Mucosa of rectum (tissue), 2 donors: Measurements from ENCODE around the gene RHBDD2.
A peak's percentile ranks its signal among the peaks of the same experiment; 100 is the strongest.
"Not testable (repeated sequence)": the region's sequence is repeated elsewhere in the genome, so short reads cannot be mapped to it uniquely, and the experiment has no call there.

Experiments used
- H3K27ac ChIP-seq, 2 donors: one replicate each; pipeline ENCODE4 v1.7.0; 2013; ENCODE audit warnings: inconsistent platforms in 2 of 2, low read depth in 2 of 2, low read length in 2 of 2
- H3K27me3 ChIP-seq, 2 donors: one replicate each; pipeline ENCODE4 v1.7.0; 2013; ENCODE audit warnings: low read length in 2 of 2; ENCODE audit not compliant: control insufficient read depth in 2 of 2, insufficient read depth in 2 of 2
- H3K36me3 ChIP-seq, 2 donors: one replicate each; pipeline ENCODE4 v1.7.0; 2013; ENCODE audit warnings: low read length in 2 of 2; ENCODE audit not compliant: control insufficient read depth in 2 of 2, insufficient read depth in 2 of 2
- H3K4me1 ChIP-seq, 2 donors: one replicate each; pipeline ENCODE4 v1.7.0; 2013; ENCODE audit warnings: low read length in 2 of 2, mild to moderate bottlenecking in 1 of 2; ENCODE audit not compliant: control insufficient read depth in 2 of 2, insufficient read depth in 2 of 2
- H3K4me3 ChIP-seq, 2 donors: one replicate each; pipeline ENCODE4 v1.7.0; 2013; ENCODE audit warnings: low read length in 2 of 2
- H3K9ac ChIP-seq, 2 donors: one replicate each; pipeline ENCODE4 v1.7.0; 2013; ENCODE audit warnings: low read length in 2 of 2, low read depth in 1 of 2, mild to moderate bottlenecking in 1 of 2
- H3K9me3 ChIP-seq, 2 donors: one replicate each; pipeline ENCODE4 v1.7.0; 2013; ENCODE audit warnings: low read length in 2 of 2; ENCODE audit not compliant: control insufficient read depth in 2 of 2
- donor health status: healthy.
- donor health status: Normal muscosa, but diverticular disease.

The RHBDD2 gene

DNA sequence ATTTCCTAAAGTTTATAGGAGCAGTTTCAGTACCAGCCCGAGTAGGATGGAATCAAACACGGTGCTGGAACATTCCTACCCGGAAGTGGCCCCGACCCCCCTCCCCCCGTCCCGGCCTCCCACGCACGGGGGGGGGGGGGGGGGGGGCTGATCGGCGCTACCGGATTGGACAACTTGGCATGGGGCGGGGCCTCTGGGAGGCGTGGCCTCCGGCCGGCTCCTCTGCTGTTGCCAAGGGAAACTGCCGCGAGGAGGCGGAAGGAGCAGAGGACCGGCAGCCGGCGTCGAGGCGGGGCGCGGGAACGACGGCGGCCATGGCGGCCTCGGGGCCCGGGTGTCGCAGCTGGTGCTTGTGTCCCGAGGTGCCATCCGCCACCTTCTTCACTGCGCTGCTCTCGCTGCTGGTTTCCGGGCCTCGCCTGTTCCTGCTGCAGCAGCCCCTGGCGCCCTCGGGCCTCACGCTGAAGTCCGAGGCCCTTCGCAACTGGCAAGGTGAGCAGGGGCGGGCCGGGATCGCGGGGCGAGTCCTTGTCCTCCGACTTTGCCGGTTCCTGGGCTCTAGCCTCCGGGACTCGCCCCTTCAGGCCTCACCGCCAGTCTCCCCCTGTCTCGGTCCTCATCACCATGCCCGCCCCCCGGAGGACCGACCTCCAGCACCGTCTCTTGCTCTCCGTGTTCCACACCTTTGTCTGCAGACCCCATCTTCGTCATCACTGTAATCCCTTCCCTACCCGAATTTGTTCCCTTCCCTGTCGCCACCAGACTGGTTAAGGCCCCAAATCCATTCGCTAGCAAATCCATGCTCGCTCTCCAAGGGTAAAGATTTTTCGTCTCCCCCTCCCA lies at the start of gene RHBDD2:
Gene RHBDD2 (plus strand): TSS at position 266 of the 843 bp plus-strand sequence. CDS start 49 bp downstream, at position 315.
- H3K9ac ChIP-seq = peak within 1 kb of the TSS; percentile 78 to 87

DNA sequence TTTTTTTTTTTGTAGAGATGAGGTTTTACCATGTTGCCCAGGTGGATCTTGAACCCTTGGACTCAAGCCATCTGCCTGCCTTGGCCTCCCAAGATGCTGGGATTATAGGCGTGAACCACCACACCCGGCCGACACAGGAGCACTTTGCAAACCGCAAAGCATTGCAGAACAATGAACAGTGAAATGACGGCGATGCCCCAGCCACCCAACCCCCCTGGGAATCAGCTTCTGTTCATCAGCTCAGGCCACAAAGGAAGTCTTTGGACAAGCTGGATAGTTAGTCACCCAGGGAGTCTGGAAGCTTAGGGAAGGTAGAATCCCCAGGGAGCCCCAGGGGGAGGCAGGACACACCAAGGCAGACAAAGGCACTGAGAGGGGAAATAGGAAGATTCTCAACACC lies 49.2 kb upstream of the RHBDD2 start:
- H3K27me3 ChIP-seq, H3K27ac ChIP-seq, H3K36me3 ChIP-seq, H3K9me3 ChIP-seq, H3K9ac ChIP-seq, H3K4me3 ChIP-seq, H3K4me1 ChIP-seq: not testable (repeated sequence)

More for the DNA sequence above, at the start of gene RHBDD2:
- no peaks in the 10 kb centered on the region for H3K9me3 ChIP-seq
- peak within 1 kb of the TSS; percentile 96 to 97 for H3K4me3 ChIP-seq
- peaks cover 14 to 20% of the 10 kb centered on the region in 2 donors for H3K4me1 ChIP-seq
- no peaks in the 10 kb centered on the region for H3K27me3 ChIP-seq
- H3K27ac ChIP-seq = peak within 1 kb of the TSS; percentile 84 to 85
- H3K36me3 ChIP-seq = peaks cover 15 to 29% of the 10 kb centered on the region in 2 donors

DNA sequence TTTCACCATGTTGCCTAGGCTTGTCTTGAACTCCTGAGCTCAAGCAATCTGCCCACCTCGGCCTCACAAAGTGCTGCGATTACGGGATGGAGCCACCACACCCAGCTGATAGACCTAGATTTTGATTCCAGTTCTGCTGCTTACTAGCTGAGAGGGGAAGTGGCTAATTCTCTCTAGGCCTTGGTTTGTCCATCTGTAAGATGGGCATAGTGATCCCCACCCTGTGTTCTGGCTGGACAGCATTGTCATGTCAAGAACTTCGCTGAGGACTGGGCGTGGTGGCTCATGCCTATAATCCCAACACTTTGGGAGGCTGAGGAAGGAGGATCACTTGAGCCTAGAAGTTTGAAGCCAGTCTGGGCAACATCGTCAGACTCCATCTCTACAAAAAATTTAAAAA lies 47.9 kb upstream of the RHBDD2 start:
- H3K27ac ChIP-seq = no peak overlapping the region
- no peaks in the 10 kb centered on the region for H3K4me1 ChIP-seq
- no peak overlapping the region for H3K9ac ChIP-seq
- no peaks in the 10 kb centered on the region for H3K36me3 ChIP-seq
- no peaks in the 10 kb centered on the region for H3K9me3 ChIP-seq
- H3K4me3 ChIP-seq = no peak overlapping the region
- no peaks in the 10 kb centered on the region for H3K27me3 ChIP-seq

DNA sequence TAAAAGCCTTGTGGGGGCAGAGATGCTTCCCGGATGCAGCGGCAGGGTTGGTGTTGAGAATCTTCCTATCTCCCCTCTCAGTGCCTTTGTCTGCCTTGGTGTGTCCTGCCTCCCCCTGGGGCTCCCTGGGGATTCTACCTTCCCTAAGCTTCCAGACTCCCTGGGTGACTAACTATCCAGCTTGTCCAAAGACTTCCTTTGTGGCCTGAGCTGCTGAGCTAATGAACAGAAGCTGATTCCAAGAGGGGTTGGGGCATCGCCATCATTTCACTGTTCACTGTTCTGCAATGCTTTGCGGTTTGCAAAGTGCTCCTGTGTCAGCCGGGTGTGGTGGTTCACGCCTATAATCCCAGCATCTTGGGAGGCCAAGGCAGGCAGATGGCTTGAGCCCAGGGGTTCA lies 45.2 kb upstream of the RHBDD2 start:
- H3K36me3 ChIP-seq, H3K9me3 ChIP-seq, H3K9ac ChIP-seq, H3K27me3 ChIP-seq, H3K4me1 ChIP-seq, H3K4me3 ChIP-seq, H3K27ac ChIP-seq: not testable (repeated sequence)

DNA sequence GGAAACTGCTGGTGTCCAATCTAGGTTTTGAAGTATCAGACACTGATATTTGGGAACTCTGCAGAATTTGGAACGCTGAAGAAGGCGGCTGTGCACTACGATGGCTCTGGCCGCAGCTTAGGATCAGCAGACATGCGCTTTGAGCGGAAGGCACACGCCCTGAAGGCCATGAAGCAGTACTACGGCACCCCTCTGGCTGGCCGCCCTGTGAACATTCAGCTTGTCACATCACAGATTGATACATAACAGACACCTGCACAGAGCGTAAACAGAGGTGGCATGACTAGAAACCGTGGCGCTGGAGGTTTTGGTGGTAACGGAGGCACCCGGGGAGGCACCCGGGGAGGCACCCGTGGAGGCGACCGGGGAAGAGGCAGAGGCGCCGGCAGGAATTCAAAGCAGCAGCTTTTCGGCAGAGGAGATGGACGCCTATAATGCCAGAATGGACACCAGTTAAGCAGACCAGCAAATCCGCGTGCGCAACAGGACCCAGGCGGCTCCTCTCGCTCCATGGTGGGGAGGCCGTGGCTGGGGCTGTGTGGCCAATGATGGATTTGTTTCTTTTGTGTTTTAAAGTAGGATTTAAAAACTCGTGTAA lies 43.0 kb upstream of the RHBDD2 start:
- Histone ChIP-seq H3K36me3 (no peaks in the 10 kb centered on the region), H3K27ac (no peak overlapping the region)

DNA sequence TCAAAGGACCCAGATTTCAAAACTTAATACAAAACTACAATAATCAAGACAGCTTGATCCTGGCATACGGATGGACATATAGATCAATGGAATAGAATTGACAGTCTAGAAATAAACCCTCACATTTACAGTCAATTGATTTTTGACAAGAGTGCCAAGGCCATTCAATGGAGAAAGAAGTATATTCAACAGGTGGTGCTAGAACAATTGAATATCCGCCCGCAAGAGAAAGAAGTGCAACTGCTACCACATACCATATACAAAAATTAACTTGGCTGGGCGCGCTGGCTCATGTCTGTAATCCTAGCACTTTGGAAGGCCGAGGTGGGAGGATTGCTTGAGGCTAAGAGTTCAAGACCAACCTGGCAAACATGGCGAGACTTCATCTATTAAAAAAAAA lies 42.0 kb upstream of the RHBDD2 start:
- Histone ChIP-seq H3K27ac (no peak overlapping the region), H3K27me3 (no peaks in the 10 kb centered on the region), H3K4me1 (no peaks in the 10 kb centered on the region), H3K9me3 (no peaks in the 10 kb centered on the region), H3K9ac (no peak overlapping the region), H3K36me3 (no peaks in the 10 kb centered on the region), H3K4me3 (no peak overlapping the region)

More for the DNA sequence above, 43.0 kb upstream of the RHBDD2 start:
- H3K9ac ChIP-seq = no peak overlapping the region
- H3K9me3 ChIP-seq = no peaks in the 10 kb centered on the region
- no peaks in the 10 kb centered on the region for H3K27me3 ChIP-seq
- no peaks in the 10 kb centered on the region for H3K4me1 ChIP-seq
- H3K4me3 ChIP-seq = no peak overlapping the region

DNA sequence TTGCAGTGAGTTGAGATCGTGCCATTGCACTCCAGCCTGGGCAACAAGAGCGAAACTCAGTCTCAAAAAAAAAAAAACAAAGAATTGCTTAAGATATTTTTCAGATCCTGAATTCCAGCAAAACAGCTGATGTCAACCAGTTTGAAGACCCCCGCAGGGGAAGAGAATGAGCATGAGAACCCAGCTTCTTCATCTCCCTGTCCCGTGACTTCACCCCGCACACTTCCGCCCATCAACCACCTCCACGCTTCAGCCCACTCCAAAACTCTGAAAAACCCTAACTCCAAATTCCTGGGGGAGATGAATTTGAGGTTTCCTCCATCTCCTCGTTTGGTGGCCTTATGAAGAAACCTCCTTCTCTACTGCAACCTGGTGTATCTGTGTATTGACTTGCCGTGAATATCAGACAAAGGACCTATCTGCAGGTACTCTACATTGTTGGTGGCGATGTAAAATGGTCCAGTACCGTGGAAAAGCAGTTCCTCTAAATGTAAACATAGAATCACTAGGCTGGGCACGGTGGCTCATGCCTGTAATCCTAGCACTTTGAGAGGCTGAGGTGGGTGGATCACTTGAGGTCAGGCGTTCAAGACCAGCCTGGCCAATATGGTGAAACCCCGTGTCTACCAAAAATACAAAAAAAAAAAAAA lies 40.4 kb upstream of the RHBDD2 start:
- not testable (repeated sequence) for H3K4me3 ChIP-seq, H3K27ac ChIP-seq, H3K9ac ChIP-seq, H3K36me3 ChIP-seq, H3K4me1 ChIP-seq, H3K9me3 ChIP-seq, H3K27me3 ChIP-seq

DNA sequence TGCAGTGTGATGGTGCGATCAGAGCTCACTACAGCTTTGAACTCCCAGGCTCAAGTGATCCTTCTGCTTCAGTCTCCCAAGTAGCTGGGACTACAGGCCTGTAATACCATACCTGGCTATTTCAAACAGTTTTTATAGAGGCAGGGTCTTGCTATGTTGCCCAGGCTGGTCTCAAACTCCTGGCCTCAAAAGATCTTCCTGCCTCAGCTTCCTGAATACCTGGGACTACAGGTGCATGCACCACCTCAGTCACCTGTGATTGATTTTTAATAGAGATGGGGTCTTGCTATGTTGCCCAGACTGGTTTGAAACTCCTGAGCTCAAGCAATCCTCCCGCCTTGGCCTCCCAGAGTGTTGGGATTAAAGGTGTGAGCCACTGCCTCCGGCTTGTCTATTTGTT lies 38.8 kb upstream of the RHBDD2 start:
- H3K9ac ChIP-seq = no peak overlapping the region
- no peaks in the 10 kb centered on the region for H3K36me3 ChIP-seq
- no peak overlapping the region for H3K27ac ChIP-seq
- peaks cover 0 to 3% of the 10 kb centered on the region in 2 donors for H3K4me1 ChIP-seq
- H3K9me3 ChIP-seq = no peaks in the 10 kb centered on the region
- H3K4me3 ChIP-seq = no peak overlapping the region
- no peaks in the 10 kb centered on the region for H3K27me3 ChIP-seq

DNA sequence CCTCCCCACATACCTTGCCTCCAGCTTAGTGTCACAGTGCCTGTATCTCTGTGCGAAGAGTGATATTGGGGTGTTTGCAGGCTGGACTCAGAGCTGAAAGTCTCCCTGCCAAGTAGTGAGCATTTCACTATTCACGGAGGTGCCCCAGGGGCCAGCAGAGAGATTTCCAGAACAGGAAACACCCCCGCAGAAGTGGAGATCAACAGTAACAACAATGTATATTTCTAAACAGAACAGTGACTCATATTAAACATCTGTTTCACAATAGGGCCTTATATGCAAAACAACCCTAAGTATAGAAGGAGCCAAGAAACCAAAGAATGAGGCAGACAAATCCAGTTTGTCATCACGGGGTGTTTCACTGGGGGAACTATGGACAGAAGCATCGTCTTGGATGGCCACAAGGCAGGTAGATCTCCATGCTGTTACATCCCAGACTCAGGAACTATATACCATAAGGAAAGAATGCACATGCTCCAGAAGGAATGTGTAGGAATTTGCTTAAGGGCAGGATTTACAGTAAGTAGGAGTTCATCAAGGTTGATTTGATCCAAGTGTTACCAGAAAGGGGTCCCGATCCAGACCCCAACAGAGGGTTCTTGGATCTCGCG lies 35.9 kb upstream of the RHBDD2 start:
- no peaks in the 10 kb centered on the region for H3K9me3 ChIP-seq
- H3K9ac ChIP-seq = no peak overlapping the region
- H3K36me3 ChIP-seq = no peaks in the 10 kb centered on the region
- H3K4me3 ChIP-seq = no peak overlapping the region
- peak overlapping the region in 1 of 2 donors; percentile 45 for H3K27ac ChIP-seq
- peaks cover 0 to 3% of the 10 kb centered on the region in 2 donors for H3K4me1 ChIP-seq
- H3K27me3 ChIP-seq = no peaks in the 10 kb centered on the region

DNA sequence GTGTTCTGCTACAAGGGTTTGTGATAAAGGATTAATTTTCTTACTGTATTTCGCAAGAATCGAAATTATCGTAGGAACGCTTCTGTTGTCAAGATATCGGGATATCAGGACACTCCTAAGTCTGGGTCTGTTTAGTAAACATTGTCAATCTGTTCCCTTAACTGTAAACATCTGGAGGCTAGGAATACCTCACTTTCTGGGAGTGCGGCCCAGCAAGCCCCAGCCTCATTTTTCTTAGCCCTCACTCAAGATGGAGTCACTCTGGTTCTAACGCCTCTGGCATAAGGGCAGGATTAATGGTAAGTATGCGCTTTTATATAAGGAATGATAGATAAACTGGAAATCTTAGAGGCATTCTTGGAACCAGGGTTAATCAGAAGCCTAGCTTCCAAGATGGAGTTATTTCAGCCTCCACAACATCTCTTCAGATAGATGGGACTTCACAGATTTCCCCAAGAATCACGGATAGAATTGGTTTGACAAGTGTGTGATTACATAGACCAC lies 35.2 kb upstream of the RHBDD2 start:
- H3K36me3 ChIP-seq = no peaks in the 10 kb centered on the region
- H3K9me3 ChIP-seq = no peaks in the 10 kb centered on the region
- peak overlapping the region in 1 of 2 donors; percentile 10 for H3K27ac ChIP-seq
- no peaks in the 10 kb centered on the region for H3K27me3 ChIP-seq
- H3K4me3 ChIP-seq = no peak overlapping the region
- no peak overlapping the region for H3K9ac ChIP-seq
- peaks cover 0 to 3% of the 10 kb centered on the region in 2 donors for H3K4me1 ChIP-seq
